WI38 (cell line): ENCODE data around the gene DTL.

Experiments used
- H3K4me3 ChIP-seq: 2 replicates; pipeline ENCODE4 v1.5.1; 2011; ENCODE audit warnings: low read depth, mild to moderate bottlenecking, control low read depth, low read length
- CTCF ChIP-seq: IDR thresholded peaks from 2 replicates; pipeline ENCODE4 v1.5.1; 2012; ENCODE audit warnings: low read depth, mild to moderate bottlenecking, control low read depth, low read length

Gene DTL

GRCh38 chr1:212062832-212063438 lies 27.4 kb downstream of the DTL start:
- TF ChIP-seq CTCF: peak; percentile 32; the same call in 1 of the 2 replicates

GRCh38 chr1:212067787-212068186 lies 32.2 kb downstream of the DTL start:
- no peak for TF ChIP-seq CTCF

More at GRCh38 chr1:212062832-212063438, 27.4 kb downstream of the DTL start:
- no peak overlapping the region for H3K4me3 ChIP-seq

GRCh38 chr1:212070720-212071302 lies 35.3 kb downstream of the DTL start:
- peak; percentile 26; the same call in 1 of the 2 replicates for TF ChIP-seq CTCF

More at GRCh38 chr1:212067787-212068186, 32.2 kb downstream of the DTL start:
- no peak overlapping the region for H3K4me3 ChIP-seq

GRCh38 chr1:212072047-212072446 lies 36.5 kb downstream of the DTL start:
- no peak for TF ChIP-seq CTCF
- no peak overlapping the region for H3K4me3 ChIP-seq

More at GRCh38 chr1:212070720-212071302, 35.3 kb downstream of the DTL start:
- H3K4me3 ChIP-seq: no peak overlapping the region

GRCh38 chr1:212073490-212073889 lies 37.9 kb downstream of the DTL start:
- TF ChIP-seq CTCF: no peak
- no peak overlapping the region for H3K4me3 ChIP-seq

GRCh38 chr1:212074313-212074712 lies 38.8 kb downstream of the DTL start:
- no peak overlapping the region for H3K4me3 ChIP-seq
- TF ChIP-seq CTCF: no peak

- no peak overlapping the region for H3K4me3 ChIP-seq
These were observed 39.3 kb downstream of the DTL start for GRCh38 chr1:212074856-212075255.

More at GRCh38 chr1:212074856-212075255, 39.3 kb downstream of the DTL start:
- TF ChIP-seq CTCF: no peak
